Mesothelial cell of epicardium (in vitro differentiated cells): Measurements from ENCODE around the gene C16orf89. TPM values are rescaled to one million over a fixed set of nuclear protein-coding genes. Genes with fewer than 3 reads are reported as not detected.
A peak's percentile ranks its signal among the peaks of the same experiment; 100 is the strongest.

ENCODE experiments used
- DNase-seq, 2 experiments: peaks; one replicate each; pipeline ENCODE4 v3.0.0; 2021; ENCODE audit warnings: low spot score in 2 of 2; ENCODE audit not compliant: unreplicated experiment in 2 of 2
- H3K27ac Mint-ChIP-seq: 2 replicates; pipeline ENCODE4 v1.8.0; 2021; ENCODE audit warnings: mixed read lengths
- H3K27me3 Mint-ChIP-seq: 2 replicates; pipeline ENCODE4 v1.8.0; 2021; ENCODE audit warnings: low read depth, mixed read lengths
- H3K36me3 Mint-ChIP-seq: 2 replicates; pipeline ENCODE4 v1.8.0; 2021; ENCODE audit warnings: mixed read lengths
- H3K4me1 Mint-ChIP-seq: 2 replicates; pipeline ENCODE4 v1.8.0; 2021; ENCODE audit warnings: mixed read lengths
- H3K4me3 Mint-ChIP-seq: 2 replicates; pipeline ENCODE4 v1.8.0; 2021; ENCODE audit warnings: mild to moderate bottlenecking, moderate library complexity, mixed read lengths
- H3K9me3 Mint-ChIP-seq: 2 replicates; pipeline ENCODE4 v1.8.0; 2021; ENCODE audit warnings: mixed read lengths
- CTCF ChIP-seq: fragments of 200-600 bp; sonication (generic); IDR thresholded peaks from one replicate; pipeline ENCODE4 v1.5.0; 2021; ENCODE audit warnings: antibody characterized with exemption; ENCODE audit not compliant: unreplicated experiment
- total RNA-seq: library from RNA; stranded (reverse); gene quantifications from 3 replicates; pipeline ENCODE4 v1.2.1, GENCODE V29; 2021

The C16orf89 gene
- total RNA-seq, 1 donor from 2014 or later: 0.87 TPM

GRCh38 chr16:5033256-5034166 lies 32.2 kb downstream of the C16orf89 start, which contains the start of gene NAGPA:
Gene NAGPA (minus strand): TSS chr16:5033935. CDS start chr16:5033914, 21 bp downstream.
- Mint-ChIP-seq H3K27me3 (peaks cover 5% of the 10 kb centered on the region), H3K36me3 (no peaks in the 10 kb centered on the region), H3K9me3 (no peaks in the 10 kb centered on the region), H3K4me1 (peaks cover 13% of the 10 kb centered on the region), H3K27ac (peak within 1 kb of the TSS; percentile 64), H3K4me3 (peak within 1 kb of the TSS; percentile 80)
- TF ChIP-seq CTCF: no peak
- peak; percentile 74 to 83 for DNase-seq

- Mint-ChIP-seq H3K27ac (peak overlapping the region; percentile 56), H3K4me1 (peaks cover 13% of the 10 kb centered on the region), H3K36me3 (no peaks in the 10 kb centered on the region), H3K4me3 (peak overlapping the region; percentile 66), H3K9me3 (no peaks in the 10 kb centered on the region), H3K27me3 (peaks cover 3% of the 10 kb centered on the region)
- DNase-seq: no peak
- TF ChIP-seq CTCF: no peak
Measured at GRCh38 chr16:5032748-5033167, 33.0 kb downstream of the C16orf89 start.

DNA sequence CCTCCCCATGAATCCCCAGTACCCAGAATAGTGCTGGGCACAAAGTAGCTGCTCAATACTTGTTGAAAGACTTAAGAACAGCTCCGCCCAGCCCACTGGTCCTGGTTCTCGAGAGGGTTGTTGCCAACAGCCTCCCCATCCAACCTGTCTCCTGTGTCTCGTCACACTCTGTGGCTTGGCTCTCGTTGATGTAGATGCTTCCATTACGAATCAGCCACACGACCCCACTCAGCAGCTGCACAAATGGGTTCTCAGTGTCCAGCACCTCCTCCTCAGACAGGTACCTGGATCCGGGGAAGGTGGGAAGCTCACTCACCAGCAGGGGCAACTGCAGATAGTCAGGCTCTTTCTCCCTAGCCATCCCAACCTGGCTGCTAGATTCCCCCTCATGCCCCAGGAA lies 34.2 kb downstream of the C16orf89 start:
- DNase-seq: no peak
- no peak for TF ChIP-seq CTCF
- Mint-ChIP-seq H3K4me3 (peak overlapping the region; percentile 57), H3K36me3 (no peaks in the 10 kb centered on the region), H3K4me1 (peaks cover 13% of the 10 kb centered on the region), H3K27ac (no peak overlapping the region), H3K27me3 (peaks cover under 1% of the 10 kb centered on the region), H3K9me3 (no peaks in the 10 kb centered on the region)

GRCh38 chr16:5030251-5030870 lies 35.4 kb downstream of the C16orf89 start:
- TF ChIP-seq CTCF: no peak
- Mint-ChIP-seq H3K4me3 (no peak overlapping the region), H3K36me3 (no peaks in the 10 kb centered on the region), H3K9me3 (no peaks in the 10 kb centered on the region), H3K27me3 (no peaks in the 10 kb centered on the region), H3K4me1 (peaks cover 13% of the 10 kb centered on the region), H3K27ac (no peak overlapping the region)
- no peak for DNase-seq

DNA sequence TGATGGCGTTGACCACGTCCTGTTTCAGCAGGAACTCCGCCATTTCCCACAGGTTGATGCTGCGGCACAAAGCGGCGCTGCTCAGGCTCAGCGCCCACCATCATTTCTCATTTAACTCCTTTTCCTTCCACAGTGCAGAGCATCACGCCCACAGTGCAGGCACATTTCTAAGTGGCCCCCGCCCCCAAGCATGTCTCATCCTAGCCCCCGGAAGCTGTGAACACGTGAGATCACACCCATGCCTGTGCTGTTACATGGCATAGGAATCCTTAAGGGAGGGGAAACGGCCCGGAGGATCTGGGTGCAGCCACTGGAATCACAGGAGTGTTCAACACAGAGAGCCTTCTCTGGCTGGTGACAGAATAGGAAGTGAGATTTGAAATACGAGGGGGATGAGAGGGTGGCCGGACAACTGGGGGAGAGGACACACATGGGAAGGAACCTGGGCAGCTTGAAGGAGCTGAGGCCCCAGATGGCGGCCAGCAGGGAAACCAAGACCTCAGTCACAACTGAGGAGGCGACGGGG lies 36.7 kb downstream of the C16orf89 start:
- DNase-seq: no peak
- no peak overlapping the region for H3K4me3 Mint-ChIP-seq
- TF ChIP-seq CTCF: no peak
- H3K27me3 Mint-ChIP-seq: no peaks in the 10 kb centered on the region
- no peaks in the 10 kb centered on the region for H3K36me3 Mint-ChIP-seq
- H3K27ac Mint-ChIP-seq: no peak overlapping the region
- peaks cover 9% of the 10 kb centered on the region for H3K4me1 Mint-ChIP-seq
- H3K9me3 Mint-ChIP-seq: no peaks in the 10 kb centered on the region
